HEK293 (cell line): ENCODE data around the gene GFI1.

Experiments used
- CTCF ChIA-PET: fragments of 350-600 bp; formaldehyde crosslinking; extraction: SDS; loops from one replicate; lab custom pipeline; 2021; ENCODE audit warnings: antibody characterized with exemption; lab: Yijun Ruan, JAX
- POLR2A ChIA-PET: fragments of 300-600 bp; formaldehyde crosslinking; extraction: SDS; loops from one replicate; lab custom pipeline; 2020; ENCODE audit warnings: antibody characterized with exemption, inconsistent platforms; lab: Yijun Ruan, JAX
- H3K27ac ChIP-seq: fragments of 200-500 bp; sonication (Bioruptor generic); 2 replicates; pipeline ENCODE4 v1.5.1; 2014; ENCODE audit warnings: low read depth, low read length, control low read depth, inconsistent platforms; ENCODE audit errors: extremely low read depth
- H3K36me3 ChIP-seq, 2 experiments: fragments of 200-500 bp in 1 of 2; sonication (Bioruptor generic) in 1 of 2; 1 replicate in 1 of 2; 2 replicates in 1 of 2; pipeline ENCODE4 v1.5.1; 2014 to 2017; ENCODE audit warnings: inconsistent platforms in 2 of 2, low read length in 2 of 2; ENCODE audit not compliant: control insufficient read depth in 2 of 2, insufficient read depth in 1 of 2
- H3K4me1 ChIP-seq: fragments of 200-500 bp; sonication (Bioruptor generic); 2 replicates; pipeline ENCODE4 v1.5.1; 2014; ENCODE audit warnings: mild to moderate bottlenecking, low read length, inconsistent platforms; ENCODE audit not compliant: control insufficient read depth, insufficient read depth
- H3K4me3 ChIP-seq: 2 replicates; pipeline ENCODE4 v1.5.1; 2011; ENCODE audit warnings: low read depth, mild to moderate bottlenecking, control low read depth, low read length, moderate library complexity
- H3K9me3 ChIP-seq: fragments of 200-500 bp; sonication (Bioruptor generic); 2 replicates; pipeline ENCODE4 v1.5.1; 2014; ENCODE audit warnings: low read depth, low read length, inconsistent platforms; ENCODE audit not compliant: control insufficient read depth, insufficient read depth
- MEIS1 ChIP-seq: sonication (generic); formaldehyde crosslinking; IDR thresholded peaks from 2 replicates; pipeline ENCODE4 v1.8.1; 2022; ENCODE audit warnings: missing genetic modification reagents, mild to moderate bottlenecking, borderline replicate concordance
- PRDM1 ChIP-seq: fragments of 450-650 bp; formaldehyde crosslinking; IDR thresholded peaks from 2 replicates; pipeline ENCODE4; 2016; ENCODE audit warnings: missing biosample characterization, missing genetic modification characterization
- SCRT1 ChIP-seq: fragments of 450-650 bp; formaldehyde crosslinking; IDR thresholded peaks from 2 replicates; pipeline ENCODE4 v1.5.1; 2016; ENCODE audit warnings: missing biosample characterization, missing genetic modification characterization, borderline replicate concordance
- ZBTB44 ChIP-seq: fragments of 450-650 bp; IDR thresholded peaks from 2 replicates; pipeline ENCODE4 v1.5.1; 2018; ENCODE audit warnings: missing biosample characterization, mild to moderate bottlenecking, missing genetic modification characterization
- ZBTB49 ChIP-seq: fragments of 450-650 bp; formaldehyde crosslinking; IDR thresholded peaks from 2 replicates; pipeline ENCODE4 v1.5.1; 2016; ENCODE audit warnings: missing biosample characterization, missing genetic modification characterization, low read depth
- ZBTB6 ChIP-seq: fragments of 450-650 bp; formaldehyde crosslinking; IDR thresholded peaks from 2 replicates; pipeline ENCODE4 v1.5.1; 2017; ENCODE audit warnings: missing biosample characterization, missing genetic modification characterization
- ZBTB8A ChIP-seq: fragments of 450-650 bp; formaldehyde crosslinking; IDR thresholded peaks from 2 replicates; pipeline ENCODE4 v1.5.1; 2016; ENCODE audit warnings: missing biosample characterization, missing genetic modification characterization
- ZNF133 ChIP-seq: fragments of 450-650 bp; formaldehyde crosslinking; IDR thresholded peaks from 2 replicates; pipeline ENCODE4 v1.5.1; 2016; ENCODE audit warnings: missing biosample characterization, missing genetic modification characterization
- ZNF146 ChIP-seq: fragments of 450-650 bp; formaldehyde crosslinking; IDR thresholded peaks from 2 replicates; pipeline ENCODE4 v1.5.1; 2016; ENCODE audit warnings: missing biosample characterization, missing genetic modification characterization
- ZNF157 ChIP-seq: fragments of 450-650 bp; formaldehyde crosslinking; IDR thresholded peaks from 2 replicates; pipeline ENCODE4 v1.5.1; 2016; ENCODE audit warnings: missing biosample characterization, missing genetic modification characterization
- ZNF16 ChIP-seq: fragments of 450-650 bp; formaldehyde crosslinking; IDR thresholded peaks from 2 replicates; pipeline ENCODE4 v1.5.1; 2016; ENCODE audit warnings: low read depth, missing biosample characterization, missing genetic modification characterization
- ZNF174 ChIP-seq: fragments of 450-650 bp; formaldehyde crosslinking; IDR thresholded peaks from 2 replicates; pipeline ENCODE4 v1.5.0; 2017; ENCODE audit warnings: missing biosample characterization, mild to moderate bottlenecking, missing genetic modification characterization
- ZNF202 ChIP-seq: fragments of 450-650 bp; formaldehyde crosslinking; IDR thresholded peaks from 2 replicates; pipeline ENCODE4 v1.5.1; 2016; ENCODE audit warnings: missing biosample characterization, missing genetic modification characterization, borderline replicate concordance
- ZNF292 ChIP-seq: fragments of 450-650 bp; formaldehyde crosslinking; IDR thresholded peaks from 2 replicates; pipeline ENCODE4 v1.5.1; 2016; ENCODE audit warnings: low read depth, missing biosample characterization, missing genetic modification characterization, borderline replicate concordance
- ZNF48 ChIP-seq: fragments of 450-650 bp; formaldehyde crosslinking; IDR thresholded peaks from 2 replicates; pipeline ENCODE4 v1.5.1; 2016; ENCODE audit warnings: missing biosample characterization, missing genetic modification characterization
- ZNF488 ChIP-seq: fragments of 450-650 bp; formaldehyde crosslinking; IDR thresholded peaks from 2 replicates; pipeline ENCODE4 v1.5.1; 2016; ENCODE audit warnings: missing biosample characterization, missing genetic modification characterization
- ZNF521 ChIP-seq: fragments of 450-650 bp; formaldehyde crosslinking; IDR thresholded peaks from 2 replicates; pipeline ENCODE4 v1.5.1; 2017; ENCODE audit warnings: missing biosample characterization, mild to moderate bottlenecking, missing genetic modification characterization
- ZNF544 ChIP-seq: fragments of 450-650 bp; formaldehyde crosslinking; IDR thresholded peaks from 2 replicates; pipeline ENCODE4 v1.5.0; 2017; ENCODE audit warnings: missing biosample characterization, missing genetic modification characterization
- ZNF558 ChIP-seq: fragments of 450-650 bp; formaldehyde crosslinking; IDR thresholded peaks from 2 replicates; pipeline ENCODE4 v1.5.1; 2016; ENCODE audit warnings: missing biosample characterization, missing genetic modification characterization
- ZNF660 ChIP-seq: fragments of 450-650 bp; IDR thresholded peaks from 2 replicates; pipeline ENCODE4 v1.5.1; 2018; ENCODE audit warnings: missing biosample characterization, mild to moderate bottlenecking, missing genetic modification characterization
- ZNF677 ChIP-seq: fragments of 450-650 bp; IDR thresholded peaks from 2 replicates; pipeline ENCODE4 v1.5.0; 2018; ENCODE audit warnings: missing biosample characterization, mild to moderate bottlenecking, missing genetic modification characterization, moderate library complexity

Gene GFI1

GRCh38 chr1:92516574-92516973 lies 29.8 kb upstream of the GFI1 start (continued):
- TF ChIP-seq ZNF488 (tag by site-specific recombination) (no peak), ZNF202 (tag by site-specific recombination) (no peak)

GRCh38 chr1:92515796-92516201 lies 29.1 kb upstream of the GFI1 start:
- ChIA-PET CTCF (interaction anchor here (0.6 kb wide), 1 partner anchor 53 kb away, joined by 3 read pairs; no protein-coding TSS in a partner anchor), POLR2A (no interaction called here)
- no peak overlapping the region for H3K4me3 ChIP-seq
- H3K9me3 ChIP-seq: no peaks in the 10 kb centered on the region
- H3K36me3 ChIP-seq: no peaks in the 10 kb centered on the region; a peak in 1 of 3 replicates
- no peak overlapping the region for H3K27ac ChIP-seq
- H3K4me1 ChIP-seq: no peaks in the 10 kb centered on the region
- TF ChIP-seq ZNF157 (tag by site-specific recombination) (no peak), ZNF660 (tag by site-specific recombination) (0 out of 2 replicates have a peak, but pooled peaks have one; percentile 19)
- TF ChIP-seq, all 188 proteins: peak for 1

- Histone ChIP-seq H3K27ac (no peak overlapping the region), H3K36me3 (no peaks in the 10 kb centered on the region; a peak in 1 of 3 replicates), H3K4me1 (no peaks in the 10 kb centered on the region), H3K4me3 (no peak overlapping the region), H3K9me3 (no peaks in the 10 kb centered on the region)
- POLR2A ChIA-PET: interaction anchor here (0.7 kb wide), 1 partner anchor 9 kb away, joined by 3 read pairs; no protein-coding TSS in a partner anchor
- TF ChIP-seq ZBTB6 (no peak), ZNF558 (no peak), ZBTB44 (no peak), MEIS1 (CRISPR knock-in tag) (no peak), ZNF133 (tag by site-specific recombination) (no peak), ZNF146 (no peak), ZBTB8A (tag by site-specific recombination) (no peak), ZNF677 (tag by site-specific recombination) (no peak), ZNF660 (tag by site-specific recombination) (no peak), ZNF174 (tag by site-specific recombination) (no peak), PRDM1 (tag by site-specific recombination) (no peak), ZNF157 (tag by site-specific recombination) (no peak), ZNF521 (tag by site-specific recombination) (no peak), ZNF292 (no peak), ZNF544 (tag by site-specific recombination) (no peak), ZNF48 (tag by site-specific recombination) (no peak), ZNF16 (tag by site-specific recombination) (no peak), SCRT1 (tag by site-specific recombination) (no peak), ZBTB49 (tag by site-specific recombination) (no peak)
- CTCF ChIA-PET: interaction anchor here (0.7 kb wide), 1 partner anchor 132 kb away, joined by 4 read pairs; no protein-coding TSS in a partner anchor
Observed at GRCh38 chr1:92511541-92511940, 24.8 kb upstream of the GFI1 start.
